SH-SY5Y (cell line): Measurements from ENCODE around the gene ARMC7.

Experiments used
- GATA2 ChIP-seq: IDR thresholded peaks from 2 replicates; pipeline ENCODE4 v1.6.1; 2011; ENCODE audit warnings: mild to moderate bottlenecking, low read depth, low read length
- GATA3 ChIP-seq: IDR thresholded peaks from 2 replicates; pipeline ENCODE4 v1.6.1; 2011; ENCODE audit warnings: low read depth, mild to moderate bottlenecking, low read length, moderate library complexity

Gene ARMC7

GRCh38 chr17:75128694-75129505, 19.1 kb downstream of the ARMC7 start:
- TF ChIP-seq GATA2, result no peak
- no peak for TF ChIP-seq GATA3

GRCh38 chr17:75129576-75129975, 19.8 kb downstream of the ARMC7 start:
- TF ChIP-seq GATA2, result no peak
- no peak for TF ChIP-seq GATA3

DNA sequence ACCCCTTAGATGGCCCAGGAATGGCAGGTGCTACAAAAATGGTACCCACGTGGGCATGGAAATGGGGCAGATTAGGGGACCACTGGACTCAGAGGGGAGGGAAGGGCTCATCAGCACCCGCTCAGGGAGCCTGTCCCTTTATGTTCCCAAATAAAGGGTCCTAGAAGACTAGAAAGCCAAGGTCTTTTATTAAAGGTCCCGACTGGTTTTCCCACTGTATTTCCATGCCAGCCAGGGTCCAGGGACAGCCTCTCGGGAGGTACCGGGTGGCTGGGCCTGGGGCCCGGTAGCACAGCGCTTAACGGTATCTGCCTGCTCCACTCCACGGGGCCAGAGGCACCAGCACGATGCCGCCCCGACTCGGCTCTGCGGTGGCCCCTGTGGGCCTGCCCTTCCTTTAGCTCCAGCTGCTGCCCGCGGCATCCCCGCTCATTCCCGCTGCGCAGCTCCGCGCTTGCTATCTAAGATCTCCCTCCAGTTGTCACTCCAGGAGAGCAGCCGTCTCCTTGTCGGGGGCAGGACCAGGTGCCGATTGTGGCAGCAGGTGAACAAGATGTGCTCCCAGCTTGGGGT, 20.4 kb downstream of the ARMC7 start:
- TF ChIP-seq GATA3, result no peak
- TF ChIP-seq GATA2, result peak; percentile 58

DNA sequence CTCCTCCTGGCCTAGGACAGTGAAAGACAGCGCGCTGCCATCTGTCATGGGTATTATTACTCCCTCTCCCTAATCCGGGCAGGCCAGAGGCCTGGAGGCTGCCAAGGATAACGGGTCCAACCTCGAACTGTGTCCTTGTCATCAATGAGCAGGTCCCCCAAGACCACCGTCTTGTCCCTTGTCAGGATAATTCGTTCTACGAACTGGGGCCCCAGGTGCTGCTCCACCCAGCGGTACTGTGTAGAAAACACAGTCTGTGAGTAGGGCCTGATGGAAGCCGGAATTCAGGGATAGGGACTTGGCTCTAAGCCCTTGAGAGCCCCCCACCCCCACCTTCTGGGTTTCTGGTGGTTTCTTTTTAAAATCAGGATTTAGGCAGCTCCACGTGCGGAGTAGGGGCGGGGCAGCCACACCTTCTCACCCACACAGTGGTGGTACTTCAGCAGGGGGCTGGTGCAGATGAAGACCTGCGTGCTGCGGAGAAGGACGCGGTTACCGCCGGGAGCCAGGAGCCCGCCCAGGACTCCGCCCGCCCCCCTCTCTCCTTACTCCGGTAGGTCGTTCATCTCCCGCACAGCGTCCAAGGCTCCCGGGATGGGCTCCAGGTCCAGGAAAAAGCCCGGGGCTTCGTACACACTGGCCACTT, 21.0 kb downstream of the ARMC7 start:
- no peak for TF ChIP-seq GATA3
- TF ChIP-seq GATA2, result no peak

GRCh38 chr17:75131278-75132017, 21.7 kb downstream of the ARMC7 start, which contains the start of gene NT5C:
NT5C (minus strand) TSS chr17:75131742; CDS start chr17:75131707, 35 bp downstream.
- TF ChIP-seq GATA3 (no peak), GATA2 (no peak)

DNA sequence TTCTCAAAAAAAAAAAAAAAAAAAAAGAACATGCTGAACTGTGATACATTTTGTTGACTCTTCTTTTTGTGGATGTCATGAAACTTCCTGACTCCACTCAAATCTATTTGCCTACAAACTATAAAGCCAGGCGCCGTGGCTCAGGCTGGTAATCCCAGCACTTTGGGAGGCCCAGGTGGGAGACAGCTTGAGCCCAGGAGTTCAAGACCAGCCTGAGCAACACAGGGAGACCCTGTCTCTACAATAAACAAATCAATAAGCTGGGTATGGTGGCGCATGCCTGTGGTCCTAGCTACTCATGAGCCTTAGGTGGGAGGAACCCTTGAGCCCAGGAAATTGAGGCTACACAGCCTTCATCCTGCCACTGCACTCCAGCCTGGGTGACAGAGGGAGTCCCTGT, 23.2 kb downstream of the ARMC7 start:
- TF ChIP-seq GATA3 (no peak), GATA2 (no peak)

GRCh38 chr17:75135452-75135851, 25.7 kb downstream of the ARMC7 start:
- no peak for TF ChIP-seq GATA2
- TF ChIP-seq GATA3, result no peak

- TF ChIP-seq GATA2, result no peak
- no peak for TF ChIP-seq GATA3
Measured at GRCh38 chr17:75135946-75136345, 26.2 kb downstream of the ARMC7 start.

DNA sequence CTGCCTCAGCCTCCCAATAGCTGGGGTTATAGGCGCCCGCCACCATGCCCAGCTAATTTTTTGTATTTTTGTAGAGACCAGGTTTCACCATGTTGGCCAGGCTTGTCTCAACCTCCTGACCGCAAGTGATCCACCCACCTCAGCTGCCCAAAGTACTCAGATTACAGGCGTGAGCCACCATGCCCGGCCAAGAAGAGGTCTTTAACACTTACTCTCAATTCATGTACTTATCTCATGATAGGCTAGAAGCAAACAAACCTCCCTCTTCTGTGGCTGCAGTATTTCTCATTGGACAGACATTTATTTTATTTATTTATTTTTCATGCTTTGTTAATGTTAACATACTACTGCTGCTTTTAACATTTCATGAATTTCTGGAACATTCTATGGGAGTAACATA, 28.8 kb downstream of the ARMC7 start:
- TF ChIP-seq GATA2 (no peak), GATA3 (no peak)

GRCh38 chr17:75142236-75142971, 32.6 kb downstream of the ARMC7 start:
- TF ChIP-seq GATA3 (no peak), GATA2 (no peak)

GRCh38 chr17:75144816-75145512, 35.2 kb downstream of the ARMC7 start:
- TF ChIP-seq GATA3 (no peak), GATA2 (no peak)

GRCh38 chr17:75146592-75146991, 36.8 kb downstream of the ARMC7 start:
- TF ChIP-seq GATA3, result no peak
- TF ChIP-seq GATA2, result no peak

- TF ChIP-seq GATA2 (no peak), GATA3 (no peak)
Measured at GRCh38 chr17:75147878-75148546, 38.2 kb downstream of the ARMC7 start.
